ENCODE measurements around the gene IL1RAPL1.

GRCh38 chrX:29665532-29665931 is 1078.3 kb downstream of the IL1RAPL1 start:
- TF ChIP-seq, protein P1, sequence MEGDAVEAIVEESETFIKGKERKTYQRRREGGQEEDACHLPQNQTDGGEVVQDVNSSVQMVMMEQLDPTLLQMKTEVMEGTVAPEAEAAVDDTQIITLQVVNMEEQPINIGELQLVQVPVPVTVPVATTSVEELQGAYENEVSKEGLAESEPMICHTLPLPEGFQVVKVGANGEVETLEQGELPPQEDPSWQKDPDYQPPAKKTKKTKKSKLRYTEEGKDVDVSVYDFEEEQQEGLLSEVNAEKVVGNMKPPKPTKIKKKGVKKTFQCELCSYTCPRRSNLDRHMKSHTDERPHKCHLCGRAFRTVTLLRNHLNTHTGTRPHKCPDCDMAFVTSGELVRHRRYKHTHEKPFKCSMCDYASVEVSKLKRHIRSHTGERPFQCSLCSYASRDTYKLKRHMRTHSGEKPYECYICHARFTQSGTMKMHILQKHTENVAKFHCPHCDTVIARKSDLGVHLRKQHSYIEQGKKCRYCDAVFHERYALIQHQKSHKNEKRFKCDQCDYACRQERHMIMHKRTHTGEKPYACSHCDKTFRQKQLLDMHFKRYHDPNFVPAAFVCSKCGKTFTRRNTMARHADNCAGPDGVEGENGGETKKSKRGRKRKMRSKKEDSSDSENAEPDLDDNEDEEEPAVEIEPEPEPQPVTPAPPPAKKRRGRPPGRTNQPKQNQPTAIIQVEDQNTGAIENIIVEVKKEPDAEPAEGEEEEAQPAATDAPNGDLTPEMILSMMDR (IDR thresholded peaks at IDR 0.05) = no peak
- TF ChIP-seq POLR2AphosphoS5 (IDR thresholded peaks at IDR 0.05) = no peak
- no peak for TF ChIP-seq POLR2A (IDR thresholded peaks at IDR 0.05)

All from breast epithelium (tissue), 3 donors.